ENCODE results near the gene KAT8. TPM values are rescaled to one million over a fixed set of nuclear protein-coding genes. Genes with fewer than 3 reads are reported as not detected.

The KAT8 gene
- total RNA-seq, 6 experiments from 2014 or later: 20.4 to 29.9 (median 25.2) TPM

DNA sequence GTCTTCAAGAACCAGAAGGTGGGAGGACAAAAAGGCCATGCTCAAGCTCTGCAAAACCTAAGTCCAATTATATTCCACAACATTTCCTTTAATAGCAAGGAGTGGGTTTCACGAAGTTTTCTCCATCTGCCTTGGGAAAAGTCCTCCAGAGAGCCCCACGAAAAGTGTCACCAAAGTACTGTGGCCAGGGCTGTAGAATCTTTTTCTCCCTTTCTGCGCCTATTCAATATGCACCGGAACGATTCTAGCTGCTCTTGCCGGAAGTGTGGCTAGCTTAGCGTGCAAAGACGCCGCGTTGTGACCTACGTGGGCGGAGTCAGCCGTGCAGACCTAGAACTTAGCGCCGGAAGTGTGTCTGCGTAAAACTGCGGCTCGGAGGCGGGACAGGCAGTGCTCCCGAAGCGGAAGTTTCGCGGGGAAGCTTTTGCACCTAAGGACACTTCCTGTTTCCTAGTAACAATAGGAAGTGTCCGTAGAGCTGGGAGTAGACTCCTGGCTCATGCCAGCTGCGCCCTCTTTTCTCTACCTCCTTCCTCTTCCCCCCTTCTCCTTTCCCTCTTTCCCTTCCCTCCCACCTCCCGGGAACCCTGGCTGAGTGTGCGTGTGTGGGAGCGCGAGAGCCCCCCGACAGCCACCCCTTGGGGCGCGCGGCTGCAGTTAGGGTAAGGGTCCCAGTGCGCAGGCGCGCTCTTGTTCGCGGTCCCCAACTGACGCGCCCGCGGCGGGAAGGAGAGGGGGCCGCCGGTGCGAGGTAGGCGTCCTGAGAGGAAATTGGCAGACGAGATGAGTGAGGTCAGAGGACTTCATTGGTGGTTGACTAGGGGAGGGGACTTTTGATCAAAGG, 43.3 kb upstream of the KAT8 start, which contains the start of the genes ZNF646 and ZNF668:
Gene ZNF646, plus strand, starts transcription at position 453 of the 844 bp plus-strand sequence. CDS start 1,903 bp downstream, outside the sequence.
Gene ZNF668, minus strand, starts transcription at position 271 of the 844 bp plus-strand sequence. CDS start 9,781 bp downstream, outside the sequence.
- peaks cover 0 to 13% (median 3%) of the 10 kb centered on the region in 4 donors for H3K36me3 ChIP-seq
- intact Hi-C loops (cut with DNase I): no loop called here
- DNase-seq: peak; percentile 98 to 99 (median 99)
- H3K27me3 ChIP-seq: no peaks in the 10 kb centered on the region
- H3K4me3 ChIP-seq: peak within 1 kb of the TSS; percentile 76 to 100 (median 98)
- H3K4me1 ChIP-seq: peaks cover 0 to 17% (median 0%) of the 10 kb centered on the region in 4 donors
- TF ChIP-seq, protein P1, sequence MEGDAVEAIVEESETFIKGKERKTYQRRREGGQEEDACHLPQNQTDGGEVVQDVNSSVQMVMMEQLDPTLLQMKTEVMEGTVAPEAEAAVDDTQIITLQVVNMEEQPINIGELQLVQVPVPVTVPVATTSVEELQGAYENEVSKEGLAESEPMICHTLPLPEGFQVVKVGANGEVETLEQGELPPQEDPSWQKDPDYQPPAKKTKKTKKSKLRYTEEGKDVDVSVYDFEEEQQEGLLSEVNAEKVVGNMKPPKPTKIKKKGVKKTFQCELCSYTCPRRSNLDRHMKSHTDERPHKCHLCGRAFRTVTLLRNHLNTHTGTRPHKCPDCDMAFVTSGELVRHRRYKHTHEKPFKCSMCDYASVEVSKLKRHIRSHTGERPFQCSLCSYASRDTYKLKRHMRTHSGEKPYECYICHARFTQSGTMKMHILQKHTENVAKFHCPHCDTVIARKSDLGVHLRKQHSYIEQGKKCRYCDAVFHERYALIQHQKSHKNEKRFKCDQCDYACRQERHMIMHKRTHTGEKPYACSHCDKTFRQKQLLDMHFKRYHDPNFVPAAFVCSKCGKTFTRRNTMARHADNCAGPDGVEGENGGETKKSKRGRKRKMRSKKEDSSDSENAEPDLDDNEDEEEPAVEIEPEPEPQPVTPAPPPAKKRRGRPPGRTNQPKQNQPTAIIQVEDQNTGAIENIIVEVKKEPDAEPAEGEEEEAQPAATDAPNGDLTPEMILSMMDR (IDR thresholded peaks at IDR 0.05): no peak
- peak; percentile 66 for TF ChIP-seq POLR2A (IDR thresholded peaks at IDR 0.05)
- peak within 1 kb of the TSS; percentile 87 to 95 (median 92) for H3K27ac ChIP-seq
- WGBS (ENCODE audit: insufficient coverage, low coverage, low lambda C conversion rate, missing lambda C conversion rate): under 1% methylated on average over 41 of the region's 48 CpGs
- ATAC-seq: peak; percentile 92 to 94 (median 92)
- H3K9me3 ChIP-seq: no peaks in the 10 kb centered on the region

DNA sequence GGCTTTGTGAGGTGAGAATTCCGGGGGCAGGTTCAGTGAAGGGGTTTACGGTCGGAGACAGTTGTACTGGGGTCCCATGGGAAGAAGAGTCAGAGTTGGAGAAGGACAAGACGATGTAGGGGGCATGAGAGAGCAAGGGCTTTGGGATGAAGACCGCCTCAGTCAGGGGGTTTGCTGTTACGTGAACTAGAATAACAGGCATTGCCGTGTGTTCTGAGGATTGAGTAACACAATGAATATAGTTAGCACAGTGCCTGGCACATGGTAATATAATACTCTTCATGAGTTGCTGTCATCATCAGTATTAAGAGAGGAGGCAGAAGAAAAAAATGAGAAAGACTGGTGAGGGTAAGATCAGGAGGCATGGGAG, 42.7 kb upstream of the KAT8 start:
- no peaks in the 10 kb centered on the region for H3K9me3 ChIP-seq
- H3K27ac ChIP-seq: peak overlapping the region; percentile 70 to 95 (median 92)
- H3K36me3 ChIP-seq: peaks cover 0 to 16% (median 3%) of the 10 kb centered on the region in 4 donors
- H3K27me3 ChIP-seq: no peaks in the 10 kb centered on the region
- 2% methylated on average over 7 of the region's 7 CpGs for WGBS (ENCODE audit: insufficient coverage, low coverage, low lambda C conversion rate, missing lambda C conversion rate)
- DNase-seq: no peak
- TF ChIP-seq, protein P1 (IDR thresholded peaks at IDR 0.05): no peak
- no peak for TF ChIP-seq POLR2A (IDR thresholded peaks at IDR 0.05)
- ATAC-seq: no peak
- peak overlapping the region; percentile 76 to 100 (median 98) for H3K4me3 ChIP-seq
- H3K4me1 ChIP-seq: peaks cover 0 to 17% (median 0%) of the 10 kb centered on the region in 4 donors
- intact Hi-C loops (cut with DNase I): no loop called here

DNA sequence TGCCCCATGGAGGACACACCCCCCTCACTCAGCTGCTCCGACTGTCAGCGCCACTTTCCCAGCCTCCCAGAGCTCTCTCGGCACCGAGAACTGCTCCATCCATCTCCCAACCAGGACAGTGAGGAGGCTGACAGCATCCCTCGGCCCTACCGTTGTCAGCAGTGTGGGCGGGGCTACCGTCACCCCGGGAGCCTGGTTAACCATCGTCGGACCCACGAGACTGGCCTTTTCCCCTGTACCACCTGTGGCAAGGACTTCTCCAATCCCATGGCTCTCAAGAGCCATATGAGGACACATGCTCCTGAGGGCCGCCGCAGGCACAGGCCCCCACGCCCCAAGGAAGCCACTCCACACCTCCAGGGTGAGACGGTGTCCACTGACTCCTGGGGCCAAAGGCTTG, 41.1 kb upstream of the KAT8 start:
- no peak overlapping the region for H3K4me3 ChIP-seq
- no peak for TF ChIP-seq POLR2A (IDR thresholded peaks at IDR 0.05)
- no peak overlapping the region for H3K27ac ChIP-seq
- intact Hi-C loops (cut with DNase I): no loop called here
- no peaks in the 10 kb centered on the region for H3K27me3 ChIP-seq
- H3K4me1 ChIP-seq: peaks cover 0 to 17% (median 0%) of the 10 kb centered on the region in 4 donors
- 92% methylated on average over 2 of the region's 16 CpGs for WGBS (ENCODE audit: insufficient coverage, low coverage, low lambda C conversion rate, missing lambda C conversion rate)
- DNase-seq (peak in 1 of 3 donors; percentile 55), ATAC-seq (no peak)
- peaks cover 0 to 27% (median 3%) of the 10 kb centered on the region in 4 donors for H3K36me3 ChIP-seq
- H3K9me3 ChIP-seq: no peaks in the 10 kb centered on the region

DNA sequence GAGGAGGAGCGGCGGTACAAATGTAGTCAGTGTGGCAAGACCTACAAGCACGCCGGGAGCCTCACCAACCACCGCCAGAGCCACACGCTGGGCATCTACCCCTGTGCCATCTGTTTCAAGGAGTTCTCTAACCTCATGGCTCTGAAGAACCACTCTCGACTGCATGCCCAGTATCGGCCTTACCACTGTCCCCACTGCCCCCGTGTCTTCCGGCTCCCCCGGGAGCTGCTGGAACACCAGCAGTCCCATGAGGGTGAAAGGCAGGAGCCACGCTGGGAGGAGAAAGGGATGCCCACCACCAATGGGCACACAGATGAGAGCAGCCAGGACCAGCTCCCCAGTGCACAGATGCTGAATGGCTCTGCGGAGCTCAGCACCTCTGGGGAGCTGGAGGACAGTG, 40.4 kb upstream of the KAT8 start:
- Histone ChIP-seq H3K4me3 (no peak overlapping the region), H3K27me3 (no peaks in the 10 kb centered on the region), H3K27ac (no peak overlapping the region), H3K9me3 (no peaks in the 10 kb centered on the region), H3K4me1 (peaks cover 0 to 14% (median 0%) of the 10 kb centered on the region in 4 donors), H3K36me3 (peaks cover 0 to 27% (median 3%) of the 10 kb centered on the region in 4 donors)
- 87% methylated on average over 3 of the region's 13 CpGs for WGBS (ENCODE audit: insufficient coverage, low coverage, low lambda C conversion rate, missing lambda C conversion rate)
- intact Hi-C loops (cut with DNase I): no loop called here
- TF ChIP-seq POLR2A (IDR thresholded peaks at IDR 0.05): no peak
- TF ChIP-seq, protein P1 (IDR thresholded peaks at IDR 0.05): no peak
- DNase-seq (no peak), ATAC-seq (no peak)
